Measurements from ENCODE around the gene CCL13. TPM values are rescaled to one million over a fixed set of nuclear protein-coding genes. Genes with fewer than 3 reads are reported as not detected.
A peak's percentile ranks its signal among the peaks of the same experiment; 100 is the strongest.

The CCL13 gene
- polyA plus RNA-seq, 3 donors: not detected

GRCh38 chr17:34377078-34377823 is 21.0 kb downstream of the CCL13 start:
- no peaks in the 10 kb centered on the region for H4K20me1 ChIP-seq (ENCODE audit: insufficient read depth, low read length)
- peaks cover 0 to 2% of the 10 kb centered on the region in 2 donors for H3K36me3 Mint-ChIP-seq
- H2AFZ ChIP-seq (ENCODE audit: insufficient read depth, low read depth, low read length, poor library complexity, severe bottlenecking): peak overlapping the region; percentile 4

GRCh38 chr17:34378664-34379101 is 22.4 kb downstream of the CCL13 start:
- peaks cover 56% of the 10 kb centered on the region for H3K4me1 Mint-ChIP-seq
- H3K79me2 ChIP-seq (ENCODE audit: insufficient read depth, low read length): no peaks in the 10 kb centered on the region
- H4K20me1 ChIP-seq (ENCODE audit: insufficient read depth, low read length): no peaks in the 10 kb centered on the region
- H3K9me3 ChIP-seq (replicated peaks in 1 of 2; ENCODE audit: control insufficient read depth in 1 of 2, insufficient read depth in 1 of 2, low read length in 2 of 2): no peaks in the 10 kb centered on the region
- peak overlapping the region in 1 of 3 experiments; percentile 54 for H3K4me3 ChIP-seq (replicated peaks in 1 of 3; ENCODE audit: low read depth in 2 of 3, low read length in 3 of 3)
- H3K9me3 Mint-ChIP-seq: peaks cover 0 to 2% (median 0%) of the 10 kb centered on the region in 7 donors
- H3K27ac Mint-ChIP-seq: peak overlapping the region; percentile 68 to 93 (median 88)
- intact Hi-C loops (cut with micrococcal nuclease): no loop called here
- peak; percentile 37 for TF ChIP-seq CTCF (IDR thresholded peaks at IDR 0.05)
- peak; percentile 63 to 75 (median 73) for DNase-seq
- H3K27ac ChIP-seq (ENCODE audit: low read depth in 1 of 2, low read length in 2 of 2): peak overlapping the region in 1 of 2 donors; percentile 64
- peaks cover 0 to 2% (median 0%) of the 10 kb centered on the region in 3 donors for H3K27me3 Mint-ChIP-seq (ENCODE audit: low read depth in 3 of 3)
- H2AFZ ChIP-seq (ENCODE audit: insufficient read depth, low read depth, low read length, poor library complexity, severe bottlenecking): no peak overlapping the region
- no peaks in the 10 kb centered on the region for H3K36me3 ChIP-seq (replicated peaks in 1 of 2; ENCODE audit: control insufficient read depth in 1 of 2, insufficient read depth in 2 of 2, low read length in 2 of 2)
- no peaks in the 10 kb centered on the region for H3K27me3 ChIP-seq (ENCODE audit: control insufficient read depth in 2 of 2, insufficient read depth in 2 of 2, low read length in 2 of 2)
- 0% methylated on average over 1 of the region's 6 CpGs for WGBS (ENCODE audit: insufficient coverage)
- H3K36me3 Mint-ChIP-seq: no peaks in the 10 kb centered on the region
- H3K4me1 ChIP-seq (ENCODE audit: control insufficient read depth in 1 of 2, insufficient read depth in 2 of 2, low read length in 2 of 2): peaks cover 56 to 59% of the 10 kb centered on the region in 2 donors
- peak overlapping the region; percentile 72 for H3K4me2 ChIP-seq (replicated peaks; ENCODE audit: extremely low read depth, low read length, poor library complexity, severe bottlenecking)
- peak overlapping the region in 1 of 2 donors; percentile 42 for H3K4me3 Mint-ChIP-seq
- H3K9ac ChIP-seq (ENCODE audit: insufficient read depth, low read length, poor library complexity, severe bottlenecking): no peak overlapping the region

More at GRCh38 chr17:34377078-34377823, 21.0 kb downstream of the CCL13 start:
- Histone ChIP-seq H3K79me2 (ENCODE audit: insufficient read depth, low read length) (no peaks in the 10 kb centered on the region), H3K9ac (ENCODE audit: insufficient read depth, low read length, poor library complexity, severe bottlenecking) (no peak overlapping the region), H3K27me3 (ENCODE audit: control insufficient read depth in 2 of 2, insufficient read depth in 2 of 2, low read length in 2 of 2) (no peaks in the 10 kb centered on the region), H3K4me3 (replicated peaks in 1 of 3; ENCODE audit: low read depth in 2 of 3, low read length in 3 of 3) (no peak overlapping the region), H3K27ac (ENCODE audit: low read depth in 1 of 2, low read length in 2 of 2) (peak overlapping the region; percentile 46 to 64), H3K4me1 (ENCODE audit: control insufficient read depth in 1 of 2, insufficient read depth in 2 of 2, low read length in 2 of 2) (peaks cover 52 to 56% of the 10 kb centered on the region in 2 donors), H3K4me2 (replicated peaks; ENCODE audit: extremely low read depth, low read length, poor library complexity, severe bottlenecking) (no peak overlapping the region), H3K36me3 (replicated peaks in 1 of 2; ENCODE audit: control insufficient read depth in 1 of 2, insufficient read depth in 2 of 2, low read length in 2 of 2) (no peaks in the 10 kb centered on the region), H3K9me3 (replicated peaks in 1 of 2; ENCODE audit: control insufficient read depth in 1 of 2, insufficient read depth in 1 of 2, low read length in 2 of 2) (no peaks in the 10 kb centered on the region)
- intact Hi-C loops (cut with micrococcal nuclease): no loop called here
- Mint-ChIP-seq H3K4me3 (no peak overlapping the region), H3K9me3 (peaks cover 0 to 2% (median 0%) of the 10 kb centered on the region in 7 donors), H3K27me3 (ENCODE audit: low read depth in 3 of 3) (peaks cover 0 to 2% (median 0%) of the 10 kb centered on the region in 3 donors), H3K27ac (peak overlapping the region; percentile 16 to 93 (median 88)), H3K4me1 (peaks cover 48% of the 10 kb centered on the region)
- TF ChIP-seq CTCF (IDR thresholded peaks at IDR 0.05): no peak
- WGBS (ENCODE audit: insufficient coverage): 96% methylated on average over 2 of the region's 3 CpGs
- DNase-seq: no peak

All from CD14-positive monocyte (primary cell).